Endothelial cell of umbilical vein (primary cell): ENCODE measurements around the gene VPS52. TPM values are rescaled to one million over a fixed set of nuclear protein-coding genes. Genes with fewer than 3 reads are reported as not detected.

Experiments used
- BruUV-seq: library from RNA; stranded (reverse); fragments of 400-500 nt; replicated peaks from 2 replicates; lab custom pipeline; 2021; lab: Mats Ljungman, UMichigan
- CTCF ChIA-PET: fragments of 300-600, 350-600 bp; sonication (Branson Sonifier 250); formaldehyde crosslinking; loops from one replicate; lab custom pipeline; 2021; ENCODE audit warnings: antibody characterized with exemption, inconsistent platforms; lab: Charles Lee
- POLR2A ChIA-PET: fragments of 300-600, 350-600 bp; sonication (Branson Sonifier 250); formaldehyde crosslinking; loops from one replicate; lab custom pipeline; 2021; ENCODE audit warnings: antibody characterized with exemption, inconsistent platforms; lab: Charles Lee
- DNase-seq: peaks from one replicate; pipeline ENCODE4 v3.0.0-alpha.2; 2011; ENCODE audit warnings: low read depth, low spot score
- FAIRE-seq: peaks from 2 replicates; lab custom pipeline; 2011; peaks lifted over from hg19 to GRCh38; lab: Jason Lieb, UNC
- H2AFZ ChIP-seq: 2 replicates; pipeline ENCODE4 v1.6.0; 2012; ENCODE audit warnings: low read depth, low read length, control low read depth, inconsistent platforms
- H3K27ac ChIP-seq: 2 replicates; pipeline ENCODE4 v1.5.1; 2011; ENCODE audit warnings: low read depth, mild to moderate bottlenecking, control low read depth, low read length, moderate library complexity; ENCODE audit not compliant: insufficient read depth
- H3K27me3 ChIP-seq, 2 experiments: 2 replicates each; pipeline versions ENCODE4 v1.6.0 to v1.6.1; 2011; ENCODE audit warnings: low read length in 2 of 2, mixed read lengths in 1 of 2; ENCODE audit not compliant: control insufficient read depth in 2 of 2, insufficient read depth in 2 of 2
- H3K36me3 ChIP-seq, 2 experiments: 2 replicates in 1 of 2; 3 replicates in 1 of 2; pipeline ENCODE4 v1.5.1; 2011; ENCODE audit warnings: low read length in 2 of 2, mild to moderate bottlenecking in 1 of 2, moderate library complexity in 1 of 2; ENCODE audit not compliant: control insufficient read depth in 2 of 2, insufficient read depth in 2 of 2; ENCODE audit errors: extremely low read depth in 1 of 2
- H3K4me1 ChIP-seq: 3 replicates; pipeline ENCODE4 v1.5.1; 2011; ENCODE audit warnings: mild to moderate bottlenecking, low read length; ENCODE audit not compliant: control insufficient read depth, insufficient read depth; ENCODE audit errors: extremely low read depth
- H3K4me2 ChIP-seq: 2 replicates; pipeline ENCODE4 v1.6.1; 2011; ENCODE audit warnings: low read length, control low read depth, mixed read lengths; ENCODE audit not compliant: insufficient read depth
- H3K4me3 ChIP-seq, 3 experiments: fragments of 200-600 bp in 1 of 3; sonication (generic), shearing (Covaris generic) in 1 of 3; replicated peaks in 1 of 3; 2 replicates each; pipeline ENCODE4 v1.5.1; 2011 to 2016; ENCODE audit warnings: control low read depth in 3 of 3, low read length in 3 of 3, mild to moderate bottlenecking in 2 of 3, inconsistent platforms in 1 of 3, low read depth in 1 of 3, moderate library complexity in 1 of 3; ENCODE audit not compliant: insufficient read depth in 1 of 3
- H3K79me2 ChIP-seq: 2 replicates; pipeline ENCODE4 v1.6.0; 2012; ENCODE audit warnings: low read length, inconsistent platforms; ENCODE audit not compliant: control insufficient read depth, insufficient read depth
- H3K9ac ChIP-seq: replicated peaks from 2 replicates; pipeline ENCODE3; 2011; ENCODE audit warnings: low read length, control low read depth; ENCODE audit not compliant: insufficient read depth; ENCODE audit errors: extremely low read depth
- H3K9me1 ChIP-seq: replicated peaks from 3 replicates; pipeline ENCODE4 v1.6.0; 2011; ENCODE audit warnings: mild to moderate bottlenecking, low read length; ENCODE audit not compliant: control insufficient read depth, insufficient read depth; ENCODE audit errors: extremely low read depth
- H3K9me3 ChIP-seq: replicated peaks from 2 replicates; pipeline ENCODE4 v1.5.1; 2012; ENCODE audit warnings: low read length, inconsistent platforms; ENCODE audit not compliant: control insufficient read depth, insufficient read depth
- H4K20me1 ChIP-seq: replicated peaks from 2 replicates; pipeline ENCODE3; 2011; ENCODE audit warnings: mild to moderate bottlenecking, low read length; ENCODE audit not compliant: control insufficient read depth, insufficient read depth; ENCODE audit errors: extremely low read depth
- EZH2 ChIP-seq: IDR thresholded peaks from 2 replicates; pipeline ENCODE4 v1.6.1; 2012; ENCODE audit warnings: borderline replicate concordance, low read depth, mild to moderate bottlenecking, moderate library complexity, low read length, inconsistent platforms; ENCODE audit not compliant: severe bottlenecking
- FOS ChIP-seq: IDR thresholded peaks from 2 replicates; pipeline ENCODE4 v1.6.1; 2011; ENCODE audit warnings: mild to moderate bottlenecking, low read length, moderate library complexity, borderline replicate concordance; ENCODE audit not compliant: insufficient read depth
- GATA2 ChIP-seq: IDR thresholded peaks from 2 replicates; pipeline ENCODE4 v1.7.0; 2011; ENCODE audit warnings: low read depth, mild to moderate bottlenecking, moderate library complexity, mixed read lengths, low read length; ENCODE audit not compliant: insufficient read length, insufficient read depth
- JUN ChIP-seq: IDR thresholded peaks from 2 replicates; pipeline ENCODE4 v1.6.1; 2011; ENCODE audit warnings: borderline replicate concordance, low read depth; ENCODE audit not compliant: insufficient read length, insufficient read depth
- MYC ChIP-seq: IDR thresholded peaks from one replicate; pipeline ENCODE4 v1.6.1; 2011; ENCODE audit warnings: mild to moderate bottlenecking, low read depth, low read length
- POLR2A ChIP-seq: IDR thresholded peaks from 2 replicates; pipeline ENCODE4 v1.6.1; 2012; ENCODE audit warnings: low read depth, mild to moderate bottlenecking, control low read depth, low read length
- POLR2AphosphoS5 ChIP-seq: IDR thresholded peaks from 2 replicates; pipeline ENCODE4 v1.6.1; 2012; ENCODE audit warnings: low read depth, mild to moderate bottlenecking, control low read depth, low read length, moderate library complexity; ENCODE audit not compliant: insufficient read depth
- dilution Hi-C: fragments of 300-500 bp; cut with MboI; formaldehyde crosslinking; loops from one replicate; pipeline ENCODE4 v1.15.0; 2019; ENCODE audit warnings: low sequenced_read_pairs; ENCODE audit not compliant: extremely low pct_ligation_motif_present
- intact Hi-C: fragments of 100-400 bp; cut with micrococcal nuclease; formaldehyde crosslinking; loops from one replicate; pipeline ENCODE4 v1.10.0; 2022
- polyA plus RNA-seq, 4 experiments: library from polyadenylated mRNA; depleted of rRNA in 3 of 4; stranded (reverse) in 3 of 4; unstranded in 1 of 4; fragments of >200 nt; gene quantifications; 2 replicates each; pipeline versions ENCODE4 v1.2.1 to v1.2.3, GENCODE V29; 2011 to 2012; ENCODE audit warnings: missing spikeins in 1 of 4
- total RNA-seq: library from RNA; stranded (reverse); gene quantifications from 2 replicates; pipeline ENCODE4 v1.2.3, GENCODE V29; 2021
- TF ChIP-seq, protein P1 (sequence below): IDR thresholded peaks from 2 replicates; pipeline ENCODE4 v1.6.1; 2011; ENCODE audit not compliant: insufficient read depth, insufficient read length
- TF ChIP-seq, protein P2 (sequence below), 2 donors: IDR thresholded peaks; 1 replicate in 1 of 2; 2 replicates in 1 of 2; pipeline ENCODE4 v1.5.1; 2011; ENCODE audit warnings: low read length in 2 of 2, mild to moderate bottlenecking in 2 of 2, moderate library complexity in 2 of 2, control low read depth in 1 of 2, inconsistent platforms in 1 of 2, low read depth in 1 of 2; ENCODE audit not compliant: insufficient read depth in 1 of 2; ENCODE audit errors: extremely low read depth in 1 of 2

VPS52 gene
- total and polyA plus RNA-seq, 2 donors (not counting 3 experiments of a cell fraction or from before 2014, with no cell fraction given), result 49.2 to 112 TPM

DNA sequence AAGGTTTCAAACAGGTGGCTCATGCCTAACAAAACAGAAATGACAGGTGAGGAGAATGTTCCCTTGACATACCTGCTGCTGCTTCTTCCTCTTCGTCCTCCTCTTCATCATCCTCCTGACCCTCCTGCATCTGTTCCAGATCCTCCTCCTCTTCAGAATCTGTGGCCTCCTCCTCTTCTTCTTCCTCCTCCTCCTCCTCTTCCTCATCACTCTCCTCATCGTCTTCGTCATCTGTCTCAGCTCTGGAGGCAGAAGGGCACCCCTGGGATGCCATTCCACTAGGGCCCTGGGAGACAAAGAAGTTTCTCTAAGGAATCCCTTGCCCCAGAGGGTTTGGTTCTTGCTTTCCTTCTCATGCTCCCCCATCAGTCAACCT lies 48.3 kb upstream of the VPS52 start:
- ChIA-PET CTCF (no interaction called here), POLR2A (interaction anchor here (0.6 to 1.0 kb wide), 2 partner anchors 48 to 1102 kb away, joined by 3 read pairs; partner anchors contain the start of genes RPS18 and VPS52)
- dilution Hi-C loops, result no loop called here
- intact Hi-C loops, result loop anchor here (10.0 kb wide), 1 partner anchor 255 kb away; no protein-coding TSS in a partner anchor
- no TSS peak for BruUV-seq
- no peak for FAIRE-seq
- Histone ChIP-seq H3K4me2 (peak overlapping the region; percentile 15), H3K9me3 (no peaks in the 10 kb centered on the region), H3K27me3 (no peaks in the 10 kb centered on the region), H3K9me1 (no peaks in the 10 kb centered on the region), H3K4me3 (no peak overlapping the region), H4K20me1 (no peaks in the 10 kb centered on the region), H3K9ac (peak overlapping the region; percentile 4), H3K27ac (peak overlapping the region; percentile 76), H3K79me2 (peaks cover 37% of the 10 kb centered on the region), H2AFZ (no peak overlapping the region), H3K4me1 (peaks cover 54% of the 10 kb centered on the region), H3K36me3 (peaks cover 5 to 22% of the 10 kb centered on the region in 2 experiments)
- no peak for DNase-seq
- no peak for TF ChIP-seq JUN

DNA sequence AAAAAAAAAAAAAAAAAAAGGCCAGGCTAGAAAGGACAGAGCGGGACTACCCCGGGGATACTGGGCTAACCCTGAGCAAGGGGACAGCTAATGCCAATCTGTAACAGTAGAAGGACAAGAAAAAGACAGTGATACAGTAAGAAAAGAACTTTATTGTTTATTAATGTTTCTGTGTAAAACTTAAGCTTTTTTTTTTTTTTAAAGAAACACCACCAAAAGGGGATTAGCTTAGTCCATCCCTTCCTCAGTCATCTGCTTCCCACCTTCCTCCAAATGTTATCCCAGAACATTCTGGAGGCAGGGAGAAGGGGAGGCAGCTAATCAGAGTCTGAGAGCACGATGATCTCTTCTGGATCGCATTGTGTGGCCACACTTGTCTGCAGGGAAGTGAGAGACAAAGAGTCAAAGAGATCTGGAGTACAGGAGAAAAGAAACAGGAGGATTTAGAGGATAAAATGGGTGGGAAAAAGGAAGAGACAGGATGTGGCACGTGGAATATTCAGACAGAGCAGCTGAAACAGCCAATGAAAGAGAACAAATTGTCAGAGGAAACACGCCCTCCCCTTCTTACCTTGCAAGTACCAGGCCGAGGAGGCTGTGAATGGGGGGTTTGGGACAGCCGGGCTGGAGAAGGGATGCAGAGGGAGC lies 46.9 kb upstream of the VPS52 start:
- peaks cover 56% of the 10 kb centered on the region for H3K4me1 ChIP-seq
- H3K4me3 ChIP-seq, result peak overlapping the region in 2 of 3 experiments; percentile 12 to 87
- BruUV-seq, result no TSS peak
- DNase-seq (no peak), FAIRE-seq (no peak)
- H3K9ac ChIP-seq, result peak overlapping the region; percentile 74
- H2AFZ ChIP-seq, result no peak overlapping the region
- no peaks in the 10 kb centered on the region for H3K27me3 ChIP-seq
- no peaks in the 10 kb centered on the region for H4K20me1 ChIP-seq
- no peaks in the 10 kb centered on the region for H3K9me3 ChIP-seq
- H3K79me2 ChIP-seq, result peaks cover 37% of the 10 kb centered on the region
- peak overlapping the region; percentile 78 for H3K4me2 ChIP-seq
- TF ChIP-seq EZH2 (no peak), POLR2AphosphoS5 (no peak), MYC (no peak), POLR2A (no peak), JUN (no peak), FOS (no peak), GATA2 (no peak)
- TF ChIP-seq, protein P1, sequence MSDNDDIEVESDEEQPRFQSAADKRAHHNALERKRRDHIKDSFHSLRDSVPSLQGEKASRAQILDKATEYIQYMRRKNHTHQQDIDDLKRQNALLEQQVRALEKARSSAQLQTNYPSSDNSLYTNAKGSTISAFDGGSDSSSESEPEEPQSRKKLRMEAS, result no peak
- TF ChIP-seq, protein P2, sequence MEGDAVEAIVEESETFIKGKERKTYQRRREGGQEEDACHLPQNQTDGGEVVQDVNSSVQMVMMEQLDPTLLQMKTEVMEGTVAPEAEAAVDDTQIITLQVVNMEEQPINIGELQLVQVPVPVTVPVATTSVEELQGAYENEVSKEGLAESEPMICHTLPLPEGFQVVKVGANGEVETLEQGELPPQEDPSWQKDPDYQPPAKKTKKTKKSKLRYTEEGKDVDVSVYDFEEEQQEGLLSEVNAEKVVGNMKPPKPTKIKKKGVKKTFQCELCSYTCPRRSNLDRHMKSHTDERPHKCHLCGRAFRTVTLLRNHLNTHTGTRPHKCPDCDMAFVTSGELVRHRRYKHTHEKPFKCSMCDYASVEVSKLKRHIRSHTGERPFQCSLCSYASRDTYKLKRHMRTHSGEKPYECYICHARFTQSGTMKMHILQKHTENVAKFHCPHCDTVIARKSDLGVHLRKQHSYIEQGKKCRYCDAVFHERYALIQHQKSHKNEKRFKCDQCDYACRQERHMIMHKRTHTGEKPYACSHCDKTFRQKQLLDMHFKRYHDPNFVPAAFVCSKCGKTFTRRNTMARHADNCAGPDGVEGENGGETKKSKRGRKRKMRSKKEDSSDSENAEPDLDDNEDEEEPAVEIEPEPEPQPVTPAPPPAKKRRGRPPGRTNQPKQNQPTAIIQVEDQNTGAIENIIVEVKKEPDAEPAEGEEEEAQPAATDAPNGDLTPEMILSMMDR (IDR thresholded peaks at IDR 0.05; ENCODE audit: extremely low read depth in 1 of 2, insufficient read depth in 1 of 2, low read depth in 1 of 2, low read length in 2 of 2), result no peak
- no peaks in the 10 kb centered on the region for H3K9me1 ChIP-seq
- intact Hi-C loops, result loop anchor here (10.0 kb wide), 1 partner anchor 256 kb away; no protein-coding TSS in a partner anchor
- ChIA-PET POLR2A (interaction anchor here (0.7 to 1.2 kb wide), 3 partner anchors 21 to 376 kb away, joined by 3 to 6 read pairs (median 4); partner anchors contain the start of genes RPS18 and VPS52), CTCF (interaction anchor here (0.8 to 1.8 kb wide), 8 partner anchors 10 to 70 kb away, joined by 3 to 17 read pairs (median 3); partner anchors contain the start of genes B3GALT4, PFDN6, RGL2 and WDR46)
- peaks cover 5 to 22% of the 10 kb centered on the region in 2 experiments for H3K36me3 ChIP-seq
- dilution Hi-C loops, result no loop called here
- H3K27ac ChIP-seq, result peak overlapping the region; percentile 71
